Right forelimb (tissue), 1 donor: ENCODE measurements around the gene RNF214.
"Not testable (repeated sequence)": the region's sequence is repeated elsewhere in the genome, so short reads cannot be mapped to it uniquely, and the experiment has no call there.

Experiments
- DNase-seq: peaks from one replicate; pipeline ENCODE4 v3.0.0-alpha.2; 2018

The RNF214 gene

DNA sequence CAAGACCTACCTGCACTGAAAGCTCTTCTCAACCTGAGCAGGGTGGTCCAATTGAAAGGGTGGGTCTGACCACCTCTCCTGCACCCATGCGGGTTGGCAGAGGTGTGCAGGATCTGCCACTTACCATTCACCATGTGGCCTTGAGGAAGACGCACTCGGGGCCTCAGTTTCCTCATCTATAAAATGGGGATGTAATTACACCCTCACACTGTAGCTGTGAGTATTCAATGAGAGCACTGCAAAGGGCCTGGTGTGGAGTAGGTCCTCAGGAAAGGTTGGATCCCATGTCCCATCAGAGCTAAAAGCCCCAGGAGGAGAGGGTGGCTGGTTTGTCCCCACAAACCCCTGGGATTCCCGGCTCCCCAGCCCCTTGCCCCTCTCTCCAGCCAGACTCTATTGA is 33.9 kb upstream of the RNF214 start:
- DNase-seq: no peak

DNA sequence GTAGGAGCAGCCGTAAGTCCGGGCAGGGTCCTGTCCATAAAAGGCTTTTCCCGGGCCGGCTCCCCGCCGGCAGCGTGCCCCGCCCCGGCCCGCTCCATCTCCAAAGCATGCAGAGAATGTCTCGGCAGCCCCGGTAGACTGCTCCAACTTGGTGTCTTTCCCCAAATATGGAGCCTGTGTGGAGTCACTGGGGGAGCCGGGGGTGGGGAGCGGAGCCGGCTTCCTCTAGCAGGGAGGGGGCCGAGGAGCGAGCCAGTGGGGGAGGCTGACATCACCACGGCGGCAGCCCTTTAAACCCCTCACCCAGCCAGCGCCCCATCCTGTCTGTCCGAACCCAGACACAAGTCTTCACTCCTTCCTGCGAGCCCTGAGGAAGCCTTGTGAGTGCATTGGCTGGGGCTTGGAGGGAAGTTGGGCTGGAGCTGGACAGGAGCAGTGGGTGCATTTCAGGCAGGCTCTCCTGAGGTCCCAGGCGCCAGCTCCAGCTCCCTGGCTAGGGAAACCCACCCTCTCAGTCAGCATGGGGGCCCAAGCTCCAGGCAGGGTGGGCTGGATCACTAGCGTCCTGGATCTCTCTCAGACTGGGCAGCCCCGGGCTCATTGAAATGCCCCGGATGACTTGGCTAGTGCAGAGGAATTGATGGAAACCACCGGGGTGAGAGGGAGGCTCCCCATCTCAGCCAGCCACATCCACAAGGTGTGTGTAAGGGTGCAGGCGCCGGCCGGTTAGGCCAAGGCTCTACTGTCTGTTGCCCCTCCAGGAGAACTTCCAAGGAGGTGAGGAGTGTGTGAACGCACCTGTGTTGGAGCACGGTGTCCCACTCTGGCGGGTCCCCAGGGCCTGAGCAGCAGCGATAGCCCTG is 33.2 kb upstream of the RNF214 start, which contains the start of gene TAGLN:
Gene TAGLN, plus strand, starts transcription at position 318 of the 863 bp plus-strand sequence. CDS start 3,644 bp downstream, outside the sequence.
- peak; percentile 85 for DNase-seq

DNA sequence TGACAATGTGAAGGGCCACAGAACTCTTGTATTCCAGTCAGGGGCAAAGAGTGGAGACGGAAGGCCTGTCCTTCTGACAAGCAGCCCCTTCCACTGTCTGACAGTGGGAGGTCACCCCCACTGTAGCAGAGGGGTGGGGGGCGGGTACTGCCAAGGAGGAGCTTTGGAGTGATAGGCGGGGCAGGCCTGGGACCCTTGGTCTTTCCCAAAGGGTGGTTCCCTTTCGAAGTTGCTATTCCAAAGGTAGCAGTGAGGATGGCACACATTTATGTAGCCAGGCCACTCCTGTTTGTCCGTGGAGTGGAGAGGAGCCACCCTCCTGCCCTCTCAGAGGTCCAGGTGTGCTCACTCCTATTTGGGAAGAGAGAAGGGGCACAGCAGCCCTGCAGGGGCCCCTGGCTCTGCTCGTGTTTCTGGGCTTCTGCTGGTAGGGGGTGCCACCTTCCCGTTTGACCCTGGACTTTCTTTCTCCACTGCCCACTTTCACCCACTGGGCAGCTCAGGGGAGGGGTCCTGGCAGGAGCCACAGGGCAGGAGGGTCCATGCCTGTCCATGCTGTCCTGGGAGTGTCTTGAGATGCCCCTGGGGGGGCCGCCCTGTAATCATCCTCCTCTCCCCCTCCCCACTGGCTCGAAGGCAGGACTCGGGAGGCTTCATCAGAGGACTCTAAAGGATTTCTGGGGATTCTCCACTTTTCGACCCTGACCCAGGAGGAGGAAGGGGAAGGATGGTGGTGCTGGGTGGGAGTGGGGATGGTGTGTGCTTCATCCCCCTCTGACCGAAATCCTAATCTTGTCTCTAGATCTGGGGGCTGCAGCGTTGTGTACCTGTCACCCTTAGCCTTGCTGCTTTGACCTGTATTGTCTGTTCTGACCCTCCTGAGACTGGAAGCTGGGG is 32.3 kb upstream of the RNF214 start:
- DNase-seq: no peak

DNA sequence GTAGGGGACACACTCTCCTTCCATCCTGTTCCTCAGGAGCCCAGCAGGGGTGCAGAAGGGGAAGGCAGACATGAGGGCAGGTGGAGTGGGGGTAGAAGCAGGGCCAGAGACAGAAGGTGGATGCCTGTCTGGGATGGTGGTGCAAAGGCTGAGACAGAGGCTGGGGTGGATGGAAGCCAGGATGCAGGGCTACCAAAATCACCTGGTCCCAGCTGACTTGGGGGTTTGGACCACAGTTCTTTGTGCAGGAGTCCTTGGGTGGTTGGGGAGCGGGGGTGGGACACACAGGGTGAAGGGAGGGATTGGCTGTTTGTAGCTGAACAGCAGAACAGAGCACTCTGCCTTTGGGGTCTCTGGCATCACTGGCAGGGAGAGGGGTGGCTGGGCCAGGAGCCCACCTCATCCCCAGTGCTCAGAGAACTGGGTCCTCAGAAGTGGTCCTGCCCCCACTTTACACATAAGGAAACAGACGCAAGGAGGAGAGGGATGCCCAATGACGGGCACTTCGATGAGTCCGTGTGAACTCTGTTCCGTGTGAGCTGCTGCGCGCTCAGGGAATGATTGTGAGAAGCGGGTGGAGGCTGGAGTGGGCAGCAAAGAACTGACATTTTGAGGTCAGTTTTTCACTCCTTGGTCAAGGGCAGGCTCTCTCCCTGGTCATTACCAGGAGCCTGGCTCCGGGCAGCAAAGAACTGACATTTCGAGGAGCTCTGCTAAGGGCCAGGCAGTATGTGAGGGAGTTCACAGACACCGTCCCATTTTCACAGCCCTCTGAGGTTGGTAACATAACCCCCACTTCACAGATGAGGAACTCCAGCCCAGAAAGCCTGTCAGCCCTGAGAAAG is 31.4 kb upstream of the RNF214 start:
- DNase-seq: no peak

DNA sequence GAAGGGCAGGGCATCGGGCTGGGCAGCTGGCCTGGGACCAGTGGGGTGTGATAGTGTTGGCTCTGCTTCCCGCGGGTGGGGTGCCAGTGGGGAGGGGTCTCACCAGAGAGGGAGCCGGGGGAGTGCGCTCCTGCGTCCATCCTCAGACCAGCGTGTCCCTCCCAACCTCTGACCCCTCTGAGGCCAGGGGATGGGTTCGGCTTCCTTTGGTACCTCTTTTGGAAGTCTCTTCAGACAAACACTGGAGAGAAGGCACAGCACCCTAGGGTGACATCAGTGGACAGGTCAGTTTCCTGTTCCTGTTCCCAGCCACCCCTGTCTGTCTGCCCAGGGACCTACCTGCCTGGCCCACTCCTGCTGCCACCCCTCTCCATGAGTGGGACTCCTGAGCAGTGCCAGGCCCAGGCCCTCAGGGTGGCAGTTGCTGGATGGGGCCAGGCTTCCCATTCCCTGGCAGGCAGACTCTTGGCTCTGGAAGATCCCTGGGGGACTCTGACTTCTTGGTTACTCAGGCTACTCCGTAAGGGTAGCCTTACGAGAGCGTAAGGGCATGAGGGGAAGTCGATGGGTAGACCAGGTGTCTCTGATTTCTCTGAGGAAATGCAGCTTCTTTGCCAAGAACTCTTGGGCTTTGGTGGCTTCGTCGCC is 30.7 kb upstream of the RNF214 start:
- no peak for DNase-seq

DNA sequence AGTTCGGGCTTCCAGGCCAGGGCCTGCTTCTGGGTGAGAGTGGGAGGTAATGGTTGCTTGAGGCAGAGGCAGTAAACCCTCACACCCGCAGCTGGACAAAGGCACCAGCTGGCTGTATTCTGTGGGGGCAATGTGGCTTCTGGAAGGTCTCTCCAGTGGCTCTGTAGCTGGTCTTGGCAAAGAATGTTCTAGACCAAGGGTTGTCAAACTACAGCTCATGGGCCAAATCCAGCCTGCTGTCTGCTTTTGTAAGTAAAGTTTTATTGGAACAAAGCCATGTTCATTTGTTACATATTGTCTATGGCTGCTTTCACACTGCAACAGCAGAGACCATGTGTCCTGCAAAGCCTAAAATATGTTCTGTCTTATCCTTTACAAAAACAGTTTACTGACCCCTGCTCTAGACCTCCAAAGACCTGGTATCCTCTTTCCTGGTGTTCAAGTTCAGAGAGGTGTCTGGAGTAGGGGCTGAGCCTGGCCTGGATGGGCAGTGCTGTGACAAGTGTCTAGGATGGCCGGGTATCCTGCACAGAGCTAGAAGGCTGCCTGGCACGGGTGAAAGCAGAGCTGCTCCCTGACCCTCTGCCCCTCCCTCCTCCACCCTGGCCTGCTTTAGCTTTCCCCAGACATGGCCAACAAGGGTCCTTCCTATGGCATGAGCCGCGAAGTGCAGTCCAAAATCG is 29.9 kb upstream of the RNF214 start:
- no peak for DNase-seq

DNA sequence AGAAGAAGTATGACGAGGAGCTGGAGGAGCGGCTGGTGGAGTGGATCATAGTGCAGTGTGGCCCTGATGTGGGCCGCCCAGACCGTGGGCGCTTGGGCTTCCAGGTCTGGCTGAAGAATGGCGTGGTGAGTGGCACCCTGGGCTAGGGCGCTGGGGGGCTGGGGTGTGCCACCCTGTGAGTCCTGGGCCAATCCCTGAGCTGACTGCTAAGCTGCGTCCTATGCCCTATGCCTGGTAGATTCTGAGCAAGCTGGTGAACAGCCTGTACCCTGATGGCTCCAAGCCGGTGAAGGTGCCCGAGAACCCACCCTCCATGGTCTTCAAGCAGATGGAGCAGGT is 29.4 kb upstream of the RNF214 start:
- no peak for DNase-seq

DNA sequence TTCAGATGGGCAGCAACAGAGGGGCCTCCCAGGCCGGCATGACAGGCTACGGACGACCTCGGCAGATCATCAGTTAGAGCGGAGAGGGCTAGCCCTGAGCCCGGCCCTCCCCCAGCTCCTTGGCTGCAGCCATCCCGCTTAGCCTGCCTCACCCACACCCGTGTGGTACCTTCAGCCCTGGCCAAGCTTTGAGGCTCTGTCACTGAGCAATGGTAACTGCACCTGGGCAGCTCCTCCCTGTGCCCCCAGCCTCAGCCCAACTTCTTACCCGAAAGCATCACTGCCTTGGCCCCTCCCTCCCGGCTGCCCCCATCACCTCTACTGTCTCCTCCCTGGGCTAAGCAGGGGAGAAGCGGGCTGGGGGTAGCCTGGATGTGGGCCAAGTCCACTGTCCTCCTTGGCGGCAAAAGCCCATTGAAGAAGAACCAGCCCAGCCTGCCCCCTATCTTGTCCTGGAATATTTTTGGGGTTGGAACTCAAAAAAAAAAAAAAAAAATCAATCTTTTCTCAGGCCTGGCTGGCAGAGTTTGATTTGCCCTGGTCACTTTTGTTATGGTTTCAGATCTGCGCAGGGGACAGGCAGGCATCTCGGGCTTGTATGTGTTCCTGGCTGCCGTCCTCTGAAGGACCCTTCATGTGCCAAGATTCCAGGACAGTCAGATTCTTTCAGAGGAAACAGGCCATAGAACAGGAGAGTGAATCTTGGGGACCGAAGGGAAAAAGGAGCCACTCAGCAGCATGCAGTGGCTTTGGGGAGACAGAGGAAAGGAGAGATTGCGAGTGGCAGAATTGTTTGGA is 28.0 kb upstream of the RNF214 start:
- no peak for DNase-seq

DNA sequence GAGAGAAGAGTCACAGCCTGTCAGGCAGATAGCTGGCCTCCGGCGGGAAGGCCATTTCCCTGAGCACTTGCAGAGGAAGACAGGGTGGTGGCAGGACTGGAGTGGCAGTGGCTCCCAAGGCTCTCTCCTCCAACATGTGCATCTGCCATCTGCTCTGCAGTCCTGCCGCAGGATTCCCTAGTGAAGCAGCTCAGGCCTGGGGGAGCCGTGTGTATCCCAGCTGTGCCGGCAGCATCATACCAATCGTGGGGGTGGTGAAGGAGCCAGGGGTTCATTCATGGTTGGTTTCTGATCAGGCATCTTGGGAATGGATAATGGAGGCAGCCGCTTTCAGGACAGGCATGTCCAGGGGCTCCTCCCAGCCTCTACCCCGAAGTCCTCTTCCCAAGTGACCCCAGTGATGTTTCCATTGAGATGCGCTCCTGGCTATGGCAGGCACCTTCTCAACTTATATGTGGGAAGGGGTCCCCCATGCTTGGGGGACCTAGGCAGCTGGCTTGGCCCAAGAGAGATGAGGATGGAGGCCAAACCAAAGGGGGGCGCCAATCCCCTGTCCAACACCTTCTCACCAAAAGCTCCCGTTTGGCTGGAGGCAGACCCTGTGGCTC is 27.2 kb upstream of the RNF214 start:
- no peak for DNase-seq

DNA sequence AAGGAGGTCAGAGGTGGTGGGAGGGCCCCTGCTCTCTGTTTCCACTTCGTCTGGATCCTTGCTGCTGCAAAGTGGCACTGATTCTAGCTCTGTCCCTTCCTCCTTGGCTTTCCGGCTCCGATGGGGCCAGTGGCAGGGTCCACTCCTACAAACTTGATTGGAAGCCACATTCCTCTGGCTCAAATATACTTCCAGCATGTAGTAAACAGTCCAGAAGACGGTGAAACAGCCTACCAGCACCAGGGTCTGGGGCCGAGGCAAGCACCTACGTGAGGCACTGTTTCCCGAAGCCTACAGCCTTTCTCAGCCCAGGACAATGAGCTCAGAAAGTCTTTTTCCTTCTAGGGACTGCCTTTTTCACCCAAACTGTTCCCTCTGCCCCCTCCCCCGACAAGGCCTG is 26.4 kb upstream of the RNF214 start:
- not testable (repeated sequence) for DNase-seq

DNA sequence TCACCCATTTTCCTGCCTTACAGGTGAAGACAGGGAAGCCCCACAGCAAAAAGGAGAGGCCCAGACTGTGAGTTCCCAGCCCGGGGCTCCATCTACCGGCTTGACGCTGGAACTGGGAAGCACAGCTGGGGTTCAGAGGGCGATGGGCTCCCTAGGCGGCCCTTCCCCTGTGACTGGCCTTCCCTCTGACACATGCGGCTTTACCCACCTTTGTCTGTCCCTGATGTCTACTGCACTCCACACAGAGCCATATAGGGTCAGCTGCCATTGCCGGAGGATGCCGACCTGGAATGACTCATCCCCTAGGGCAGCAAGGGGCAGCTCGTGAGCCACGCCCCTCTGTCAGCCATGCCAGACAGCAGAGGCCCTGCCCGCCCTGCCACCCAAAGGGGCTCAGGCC is 25.6 kb upstream of the RNF214 start:
- not testable (repeated sequence) for DNase-seq

DNA sequence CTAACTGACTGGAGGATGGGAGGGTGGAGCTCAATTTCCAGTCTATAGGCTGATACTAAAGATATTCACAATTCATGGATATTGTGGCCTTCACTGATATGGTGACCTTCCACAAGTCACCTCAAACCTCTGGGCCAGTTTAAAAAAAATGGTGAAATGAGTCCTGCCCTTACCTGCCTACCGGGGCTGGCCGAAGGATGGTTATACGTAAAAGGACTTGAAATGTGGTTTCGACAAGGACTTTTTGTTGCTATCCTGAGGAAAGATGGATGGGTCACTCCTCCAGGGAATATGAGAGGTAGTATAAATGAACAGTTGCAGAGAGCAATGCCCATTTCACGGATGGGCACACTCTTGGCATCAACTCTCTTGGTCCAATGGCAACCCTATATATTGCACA is 25.0 kb upstream of the RNF214 start:
- not testable (repeated sequence) for DNase-seq

DNA sequence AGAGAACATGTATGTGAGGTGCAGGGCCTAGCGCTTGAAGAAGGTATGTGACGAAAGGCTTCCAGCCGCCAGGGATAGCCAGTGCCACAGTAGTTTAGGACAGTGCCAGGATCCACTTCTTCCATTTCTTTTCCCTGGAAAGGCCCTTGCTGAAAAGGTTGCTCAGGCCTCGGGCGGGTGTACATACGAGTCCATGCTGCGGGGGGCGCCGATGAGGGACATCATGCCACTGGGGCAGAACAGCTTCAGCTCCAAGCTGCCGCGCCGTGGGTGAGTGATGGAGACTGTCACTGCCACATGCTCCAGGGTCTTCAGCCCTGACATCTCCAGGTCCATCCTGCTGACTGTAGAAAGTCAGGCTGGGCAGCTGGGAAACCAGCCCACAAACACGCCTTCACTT is 23.8 kb upstream of the RNF214 start:
- DNase-seq: not testable (repeated sequence)

DNA sequence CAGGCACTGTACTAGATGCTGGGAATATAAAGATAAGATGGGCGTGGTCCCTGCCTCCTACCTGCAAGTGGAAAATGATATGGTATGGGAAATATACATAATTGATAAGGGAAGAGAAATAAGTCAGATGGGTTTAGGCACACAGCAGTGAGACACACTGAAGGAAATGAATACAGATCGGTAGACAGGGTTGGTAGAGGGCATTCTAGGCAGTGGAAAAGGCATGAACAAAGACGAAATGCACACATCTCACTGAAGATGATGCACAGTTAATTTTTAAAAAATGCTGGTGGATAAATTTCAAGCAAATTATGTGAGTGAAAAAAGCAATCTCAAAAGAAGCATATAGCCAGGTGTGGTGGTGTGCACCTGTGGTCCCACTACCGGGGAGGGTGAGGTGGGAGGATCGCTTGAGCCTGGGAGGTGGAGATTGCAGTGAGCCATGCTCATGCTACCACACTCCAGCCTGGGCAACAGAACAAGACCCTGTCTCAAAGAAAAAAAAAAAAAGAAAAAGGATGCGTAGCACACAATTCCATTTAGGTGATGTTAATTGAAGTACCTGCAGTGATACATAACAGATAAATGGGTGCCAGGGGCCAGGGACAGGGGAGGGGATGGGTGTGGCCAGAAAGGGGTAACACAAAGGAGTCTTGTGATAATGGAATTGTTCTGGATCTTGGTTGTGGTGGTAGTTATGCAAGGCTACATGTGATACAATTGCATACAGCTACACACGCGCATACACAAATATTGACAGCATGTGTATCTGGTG is 22.9 kb upstream of the RNF214 start:
- DNase-seq: not testable (repeated sequence)

DNA sequence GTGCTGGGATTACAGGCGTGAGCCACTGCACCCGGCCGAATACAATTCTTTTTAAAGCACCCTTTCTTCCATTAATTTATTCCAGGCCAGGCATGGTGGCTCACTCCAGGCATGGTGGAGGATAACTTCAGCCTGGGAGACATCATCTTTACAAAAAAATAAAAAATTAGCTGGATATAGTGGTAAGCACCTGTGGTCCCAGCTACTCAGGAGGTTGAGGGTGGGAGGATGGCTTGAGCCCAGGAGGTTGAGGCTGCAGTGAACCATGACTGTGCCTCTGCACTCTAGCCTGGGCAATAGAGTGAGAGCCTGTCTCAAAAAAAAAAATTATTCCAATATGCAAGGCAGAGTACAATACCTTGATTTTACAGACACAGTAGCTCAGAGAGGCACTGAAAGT is 21.9 kb upstream of the RNF214 start:
- DNase-seq: no peak

DNA sequence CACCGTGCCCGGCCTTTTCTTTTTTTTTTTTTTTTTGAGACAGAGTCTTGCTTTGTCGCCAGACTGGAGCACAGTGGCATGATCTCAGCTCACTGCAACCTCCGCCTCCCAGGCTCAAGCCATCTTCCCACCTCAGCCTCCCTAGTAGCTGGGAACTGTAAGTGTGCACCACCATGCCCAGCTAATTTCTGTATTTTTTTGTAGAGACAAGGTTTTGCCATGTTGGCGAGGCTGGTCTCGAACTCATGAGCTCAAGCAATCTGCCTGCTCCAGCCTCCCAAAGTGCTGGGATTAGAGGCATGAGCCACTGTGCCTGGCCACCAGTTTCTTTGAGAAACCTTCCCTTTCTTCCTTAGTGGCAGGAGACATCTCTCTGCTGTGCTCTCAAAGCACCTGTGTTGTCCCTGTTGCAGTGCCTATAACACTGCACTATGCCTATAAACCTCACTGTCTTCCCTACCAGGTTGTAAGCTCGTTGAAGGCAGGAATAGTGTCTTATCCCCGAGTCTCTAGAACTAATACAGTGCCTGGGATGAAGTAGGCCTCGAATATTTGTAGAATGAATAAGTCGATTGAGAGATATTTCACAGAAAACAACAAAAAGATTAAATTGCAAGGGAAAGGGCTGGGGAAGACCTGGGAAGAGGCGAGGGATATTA is 19.6 kb upstream of the RNF214 start:
- no peak for DNase-seq

DNA sequence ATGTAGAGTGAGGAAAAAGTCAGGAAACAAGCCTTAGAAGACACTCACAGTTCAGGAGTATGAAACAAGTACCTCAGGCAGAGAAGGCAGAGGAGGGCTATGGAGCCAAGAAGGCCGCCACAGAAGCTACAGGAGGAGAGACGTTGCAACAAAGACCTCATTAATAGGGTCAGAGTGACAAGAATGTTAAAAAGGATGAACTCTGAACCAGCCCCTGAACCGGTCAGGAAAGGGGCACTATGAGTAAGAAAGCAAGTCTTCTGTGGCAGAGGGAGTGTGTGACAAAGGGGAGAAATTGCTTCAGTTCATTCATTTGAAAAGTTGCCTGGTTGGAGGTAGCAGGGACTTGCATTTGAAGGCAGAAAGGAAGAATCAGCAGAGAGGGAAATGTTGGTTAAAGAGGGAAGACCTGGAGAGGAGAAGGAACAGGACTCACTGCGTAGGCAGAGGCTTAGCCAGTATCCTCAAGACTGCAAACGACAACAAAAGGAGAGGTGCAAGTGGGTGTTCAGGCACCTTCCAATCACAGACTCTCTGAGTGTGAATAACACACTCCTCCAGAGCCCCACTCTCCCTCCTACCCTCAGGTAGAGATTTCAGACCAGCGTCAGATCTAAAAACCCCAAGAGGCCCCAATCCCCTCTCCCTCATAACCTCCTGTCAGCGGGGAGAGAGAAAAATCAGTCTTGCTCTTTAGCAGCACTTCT is 17.9 kb upstream of the RNF214 start:
- DNase-seq: peak; percentile 25
